ENCODE results near the gene SP9.

- TF ChIP-seq CTCF (IDR thresholded peaks at IDR 0.05; ENCODE audit: low read length) (no peak), EZH2 (IDR thresholded peaks at IDR 0.05; ENCODE audit: borderline replicate concordance, low read length) (no peak)
These were observed 15.9 kb downstream of the SP9 start for GRCh38 chr2:174350593-174351181.
